Vagina (tissue), 2 donors: ENCODE data around the gene MEF2C. TPM values are rescaled to one million over a fixed set of nuclear protein-coding genes. Genes with fewer than 3 reads are reported as not detected.

ENCODE experiments used
- DNase-seq, 2 donors: peaks; one replicate each; pipeline ENCODE4 v3.0.0-alpha.2; 2017; ENCODE audit errors: extremely low spot score in 2 of 2
- H3K27ac ChIP-seq: fragments of 200-600 bp; sonication (generic); one replicate; pipeline ENCODE4 v1.5.1; 2019
- H3K27me3 ChIP-seq: fragments of 200-600 bp; sonication (generic); one replicate; pipeline ENCODE4 v1.5.1; 2019
- H3K36me3 ChIP-seq, 2 donors: fragments of 200-600 bp; sonication (generic); one replicate each; pipeline ENCODE4 v1.5.1; 2017 to 2019
- H3K4me1 ChIP-seq: fragments of 200-600 bp; sonication (generic); one replicate; pipeline ENCODE4 v1.5.1; 2019
- H3K4me3 ChIP-seq, 2 donors: fragments of 200-600 bp; sonication (generic); 1 replicate in 1 of 2; 2 replicates in 1 of 2; pipeline ENCODE4 v1.5.1; 2016 to 2019
- H3K9me3 ChIP-seq: fragments of 200-600 bp; sonication (generic); one replicate; pipeline ENCODE4 v1.5.1; 2019
- CTCF ChIP-seq, 3 experiments: fragments of 450-650 bp in 2 of 3; fragments of 200-600 bp in 1 of 3; sonication (generic) in 1 of 3; IDR thresholded peaks; one replicate each; pipeline ENCODE4 v1.5.1; 2017 to 2019; ENCODE audit warnings: antibody characterized with exemption in 3 of 3, mild to moderate bottlenecking in 2 of 3, moderate library complexity in 2 of 3
- POLR2A ChIP-seq, 2 donors: fragments of 450-650 bp; IDR thresholded peaks; one replicate each; pipeline ENCODE4 v1.6.1; 2017; ENCODE audit warnings: antibody characterized with exemption in 2 of 2, mild to moderate bottlenecking in 2 of 2, moderate library complexity in 2 of 2
- POLR2AphosphoS5 ChIP-seq, 2 donors: sonication (generic); formaldehyde crosslinking; IDR thresholded peaks; one replicate each; pipeline ENCODE4 v1.9.0; 2017; ENCODE audit warnings: antibody characterized with exemption in 2 of 2, mild to moderate bottlenecking in 2 of 2, low read depth in 1 of 2; ENCODE audit not compliant: insufficient read depth in 1 of 2
- intact Hi-C: fragments of 100-400 bp; cut with DNase I; formaldehyde crosslinking; loops from one replicate; pipeline ENCODE4 v1.15.1; 2023
- total RNA-seq: library from RNA; depleted of rRNA; stranded (reverse); fragments of >200 nt; gene quantifications from one replicate; pipeline ENCODE4 v1.2.3, GENCODE V29; 2016

Gene MEF2C
- total RNA-seq, 1 donor from 2014 or later, result 22.3 TPM

GRCh38 chr5:88688984-88689667 is 193.9 kb downstream of the MEF2C start:
- TF ChIP-seq CTCF (IDR thresholded peaks at IDR 0.05) (no peak), POLR2A (IDR thresholded peaks at IDR 0.05) (no peak), POLR2AphosphoS5 (IDR thresholded peaks at IDR 0.05; ENCODE audit: insufficient read depth in 1 of 2, low read depth in 1 of 2) (no peak)
- peaks cover 35% of the 10 kb centered on the region for H3K27me3 ChIP-seq
- DNase-seq, result no peak
- H3K4me1 ChIP-seq, result peaks cover 26% of the 10 kb centered on the region
- H3K9me3 ChIP-seq, result no peaks in the 10 kb centered on the region
- intact Hi-C loops, result no loop called here
- no peak overlapping the region for H3K27ac ChIP-seq
- no peaks in the 10 kb centered on the region for H3K36me3 ChIP-seq
- no peak overlapping the region for H3K4me3 ChIP-seq

- Histone ChIP-seq H3K36me3 (no peaks in the 10 kb centered on the region), H3K9me3 (no peaks in the 10 kb centered on the region), H3K27ac (no peak overlapping the region), H3K4me1 (peaks cover 30% of the 10 kb centered on the region), H3K27me3 (peaks cover 40% of the 10 kb centered on the region), H3K4me3 (no peak overlapping the region)
- no peak for TF ChIP-seq POLR2AphosphoS5 (IDR thresholded peaks at IDR 0.05; ENCODE audit: insufficient read depth in 1 of 2, low read depth in 1 of 2)
- no peak for TF ChIP-seq CTCF (IDR thresholded peaks at IDR 0.05)
- TF ChIP-seq POLR2A (IDR thresholded peaks at IDR 0.05), result no peak
- intact Hi-C loops, result no loop called here
- DNase-seq, result no peak
These were observed 194.6 kb downstream of the MEF2C start for GRCh38 chr5:88688156-88688983.

GRCh38 chr5:88687373-88687911 is 195.5 kb downstream of the MEF2C start:
- Histone ChIP-seq H3K36me3 (no peaks in the 10 kb centered on the region), H3K4me3 (no peak overlapping the region), H3K4me1 (peaks cover 28% of the 10 kb centered on the region), H3K9me3 (no peaks in the 10 kb centered on the region), H3K27me3 (peaks cover 41% of the 10 kb centered on the region), H3K27ac (no peak overlapping the region)
- intact Hi-C loops, result no loop called here
- no peak for TF ChIP-seq POLR2A (IDR thresholded peaks at IDR 0.05)
- no peak for TF ChIP-seq POLR2AphosphoS5 (IDR thresholded peaks at IDR 0.05; ENCODE audit: insufficient read depth in 1 of 2, low read depth in 1 of 2)
- TF ChIP-seq CTCF (IDR thresholded peaks at IDR 0.05), result no peak
- no peak for DNase-seq

- Histone ChIP-seq H3K36me3 (no peaks in the 10 kb centered on the region), H3K4me3 (no peak overlapping the region), H3K27me3 (peaks cover 33% of the 10 kb centered on the region), H3K27ac (no peak overlapping the region), H3K9me3 (no peaks in the 10 kb centered on the region), H3K4me1 (peaks cover 20% of the 10 kb centered on the region)
- no peak for DNase-seq
- intact Hi-C loops, result no loop called here
- TF ChIP-seq POLR2A (IDR thresholded peaks at IDR 0.05), result no peak
These were observed 196.3 kb downstream of the MEF2C start for GRCh38 chr5:88686726-88687125.

- Histone ChIP-seq H3K27me3 (peaks cover 32% of the 10 kb centered on the region), H3K36me3 (no peaks in the 10 kb centered on the region), H3K27ac (no peak overlapping the region), H3K9me3 (no peaks in the 10 kb centered on the region), H3K4me1 (peaks cover 18% of the 10 kb centered on the region), H3K4me3 (no peak overlapping the region)
- intact Hi-C loops, result no loop called here
- DNase-seq, result no peak
- TF ChIP-seq POLR2A (IDR thresholded peaks at IDR 0.05) (no peak), CTCF (IDR thresholded peaks at IDR 0.05) (no peak), POLR2AphosphoS5 (IDR thresholded peaks at IDR 0.05; ENCODE audit: insufficient read depth in 1 of 2, low read depth in 1 of 2) (no peak)
These were observed 197.1 kb downstream of the MEF2C start for GRCh38 chr5:88685591-88686541.
